HT-29 (cell line): ENCODE measurements around the gene PIK3R5. TPM values are rescaled to one million over a fixed set of nuclear protein-coding genes. Genes with fewer than 3 reads are reported as not detected.
"Not testable (repeated sequence)": the region's sequence is repeated elsewhere in the genome, so short reads cannot be mapped to it uniquely, and the experiment has no call there.

Experiments used
- DNase-seq: peaks from one replicate; pipeline ENCODE4 v3.0.0-alpha.2; 2015; ENCODE audit warnings: low spot score
- total RNA-seq: library from RNA; depleted of rRNA; stranded (reverse); fragments of >200 nt; shearing (Covaris generic); gene quantifications from 2 replicates; pipeline ENCODE4 v1.2.3, GENCODE V29; 2014

Gene PIK3R5
- total RNA-seq, 1 experiment from 2014 or later: not detected

GRCh38 chr17:8859027-8859803, 106.3 kb downstream of the PIK3R5 start:
- no peak for DNase-seq

GRCh38 chr17:8857919-8858318, 107.6 kb downstream of the PIK3R5 start:
- no peak for DNase-seq

GRCh38 chr17:8856869-8857575, 108.5 kb downstream of the PIK3R5 start:
- no peak for DNase-seq

- not testable (repeated sequence) for DNase-seq
These were observed 109.3 kb downstream of the PIK3R5 start for GRCh38 chr17:8856205-8856603.

- no peak for DNase-seq
These were observed 109.9 kb downstream of the PIK3R5 start for GRCh38 chr17:8855477-8856204.

GRCh38 chr17:8851600-8851999, 113.9 kb downstream of the PIK3R5 start:
- DNase-seq: no peak

- no peak for DNase-seq
These were observed 116.0 kb downstream of the PIK3R5 start for GRCh38 chr17:8849311-8850041.

- DNase-seq: no peak
These were observed 117.6 kb downstream of the PIK3R5 start for GRCh38 chr17:8847891-8848290.

GRCh38 chr17:8846768-8847211, 118.7 kb downstream of the PIK3R5 start:
- DNase-seq: peak; percentile 3

- DNase-seq: no peak
These were observed 121.0 kb downstream of the PIK3R5 start for GRCh38 chr17:8844229-8845218.

GRCh38 chr17:8843344-8843743, 122.2 kb downstream of the PIK3R5 start:
- no peak for DNase-seq

- no peak for DNase-seq
These were observed 123.7 kb downstream of the PIK3R5 start for GRCh38 chr17:8841844-8842243.

- DNase-seq: no peak
These were observed 126.0 kb downstream of the PIK3R5 start for GRCh38 chr17:8839410-8839935.

- no peak for DNase-seq
These were observed 126.9 kb downstream of the PIK3R5 start for GRCh38 chr17:8838551-8839095.

GRCh38 chr17:8837563-8838075, 127.9 kb downstream of the PIK3R5 start:
- DNase-seq: no peak

- DNase-seq: no peak
These were observed 128.5 kb downstream of the PIK3R5 start for GRCh38 chr17:8836821-8837562.

- no peak for DNase-seq
These were observed 129.7 kb downstream of the PIK3R5 start for GRCh38 chr17:8835631-8836364.

- no peak for DNase-seq
These were observed 130.4 kb downstream of the PIK3R5 start for GRCh38 chr17:8835106-8835505.
